Kidney tubule cell (primary cell): ENCODE measurements around the gene ATG4C.
A peak's percentile ranks its signal among the peaks of the same experiment; 100 is the strongest.
"Not testable (repeated sequence)": the region's sequence is repeated elsewhere in the genome, so short reads cannot be mapped to it uniquely, and the experiment has no call there.

ENCODE experiments used
- DNase-seq: peaks from one replicate; pipeline ENCODE4 v3.0.0-alpha.2; 2018; ENCODE audit warnings: low spot score

The ATG4C gene

GRCh38 chr1:62774971-62775595 is 8.8 kb upstream of the ATG4C start:
- DNase-seq: no peak

GRCh38 chr1:62778208-62778607 is 5.7 kb upstream of the ATG4C start:
- DNase-seq: peak; percentile 60

GRCh38 chr1:62781841-62782543 is 1.9 kb upstream of the ATG4C start:
- DNase-seq: no peak

- not testable (repeated sequence) for DNase-seq
These were observed 1.3 kb upstream of the ATG4C start for GRCh38 chr1:62782544-62783212.

- DNase-seq: no peak
These were observed 805 bp downstream of the ATG4C start for GRCh38 chr1:62784509-62785365.

GRCh38 chr1:62790716-62791115 is 6.8 kb downstream of the ATG4C start:
- DNase-seq: no peak

GRCh38 chr1:62794053-62794452 is 10.1 kb downstream of the ATG4C start:
- no peak for DNase-seq

GRCh38 chr1:62796221-62796620 is 12.3 kb downstream of the ATG4C start:
- DNase-seq: no peak

- DNase-seq: no peak
These were observed 15.8 kb downstream of the ATG4C start for GRCh38 chr1:62799688-62800087.

- no peak for DNase-seq
These were observed 16.3 kb downstream of the ATG4C start for GRCh38 chr1:62800281-62800680.

- DNase-seq: no peak
These were observed 16.9 kb downstream of the ATG4C start for GRCh38 chr1:62800825-62801306.

GRCh38 chr1:62809788-62810187 is 25.9 kb downstream of the ATG4C start:
- DNase-seq: no peak

- no peak for DNase-seq
These were observed 26.7 kb downstream of the ATG4C start for GRCh38 chr1:62810420-62811274.

GRCh38 chr1:62823556-62823955 is 39.6 kb downstream of the ATG4C start:
- DNase-seq: no peak

GRCh38 chr1:62826901-62827300 is 43.0 kb downstream of the ATG4C start:
- DNase-seq: no peak

- DNase-seq: not testable (repeated sequence)
These were observed 43.9 kb downstream of the ATG4C start for GRCh38 chr1:62827786-62828185.

GRCh38 chr1:62832276-62832675 is 48.3 kb downstream of the ATG4C start:
- DNase-seq: no peak

- DNase-seq: no peak
These were observed 49.6 kb downstream of the ATG4C start for GRCh38 chr1:62833529-62833928.

- no peak for DNase-seq
These were observed 50.5 kb downstream of the ATG4C start for GRCh38 chr1:62834400-62834961.

GRCh38 chr1:62836856-62837540 is 53.1 kb downstream of the ATG4C start:
- no peak for DNase-seq
